ENCODE data around the gene KPNA6. TPM values are rescaled to one million over a fixed set of nuclear protein-coding genes. Genes with fewer than 3 reads are reported as not detected.

The KPNA6 gene
- total and polyA plus RNA-seq, 2 of the 13 experiments (the other 11 are each of a cell fraction or from before 2014, with no cell fraction given), result 22.0 to 47.5 TPM

- H3K79me2 ChIP-seq (ENCODE audit: insufficient read depth, low read length), result peaks cover 25% of the 10 kb centered on the region
- no peak for ATAC-seq
- no peak overlapping the region for H3K4me3 ChIP-seq (replicated peaks in 1 of 3; ENCODE audit: insufficient read depth in 1 of 3, low read depth in 2 of 3, low read length in 3 of 3)
- FAIRE-seq, result no peak
- H3K27ac ChIP-seq (ENCODE audit: extremely low read length, insufficient read depth, low read length), result no peak overlapping the region
- no peak overlapping the region for H3K9ac ChIP-seq (ENCODE audit: insufficient read depth, low read depth, low read length)
- ChIA-PET POLR2A (interaction anchor here (0.6 to 1.4 kb wide), 3 partner anchors 22 to 298 kb away, joined by 3 to 5 read pairs (median 4); no protein-coding TSS in a partner anchor), CTCF (ENCODE audit: low intra/inter-chr PET ratio, low total read pairs) (no interaction called here)
- H3K9me3 ChIP-seq (ENCODE audit: low read length), result no peaks in the 10 kb centered on the region
- H3K36me3 ChIP-seq (replicated peaks in 1 of 2; ENCODE audit: control insufficient read depth in 1 of 2, insufficient read depth in 2 of 2, low read length in 2 of 2), result peaks cover 11 to 33% of the 10 kb centered on the region in 2 experiments; a peak in 4 of 5 replicates
- no peak overlapping the region for H2AFZ ChIP-seq (ENCODE audit: low read length)
- DNase-seq (ENCODE audit: low spot score), result no peak
- H3K4me1 ChIP-seq (ENCODE audit: insufficient read depth, low read length), result peaks cover 34% of the 10 kb centered on the region
- 92% methylated on average over 7 of the region's 7 CpGs for WGBS (ENCODE audit: low lambda C conversion rate)
- in situ Hi-C loops (cut with HindIII; ENCODE audit: extremely low pct_ligation_motif_present, low pct_unique_long_range_greater_than_20kb), result loop anchor here (10.0 kb wide), 1 partner anchor 196 kb away; no protein-coding TSS in a partner anchor
- no peak overlapping the region for H3K4me2 ChIP-seq (ENCODE audit: low read depth, low read length)
- H3K27me3 ChIP-seq (ENCODE audit: control insufficient read depth in 1 of 2, insufficient read depth in 2 of 2, low read length in 2 of 2), result no peaks in the 10 kb centered on the region; a peak in 2 of 5 replicates
- no peaks in the 10 kb centered on the region; the same call in 1 of the 2 replicates for H4K20me1 ChIP-seq (ENCODE audit: insufficient read depth, low read length)
- intact Hi-C loops (cut with micrococcal nuclease; ENCODE audit: unreplicated experiment), result no loop called here
- no TSS peak for BruUV-seq (replicated peaks)
- TF ChIP-seq TBX3 (IDR thresholded peaks at IDR 0.05; ENCODE audit: borderline replicate concordance), result no peak
- no peak for TF ChIP-seq EEA1 (CRISPR knock-in tag; IDR thresholded peaks at IDR 0.05; ENCODE audit: borderline replicate concordance)
- no peak for TF ChIP-seq ZNF703 (CRISPR knock-in tag; IDR thresholded peaks at IDR 0.05; ENCODE audit: borderline replicate concordance)
- TF ChIP-seq BCL6 (CRISPR knock-in tag; IDR thresholded peaks at IDR 0.05), result no peak
- no peak for TF ChIP-seq RFXAP (CRISPR knock-in tag; IDR thresholded peaks at IDR 0.05; ENCODE audit: borderline replicate concordance)
- no peak for TF ChIP-seq CEBPZ (IDR thresholded peaks at IDR 0.05; ENCODE audit: low read length)
- TF ChIP-seq ZNF790 (CRISPR knock-in tag; IDR thresholded peaks at IDR 0.05; ENCODE audit: borderline replicate concordance), result no peak
- TF ChIP-seq E2F2 (CRISPR knock-in tag; IDR thresholded peaks at IDR 0.05; ENCODE audit: borderline replicate concordance), result no peak
- TF ChIP-seq MZF1 (CRISPR knock-in tag; IDR thresholded peaks at IDR 0.05; ENCODE audit: borderline replicate concordance), result no peak
- TF ChIP-seq ZZZ3 (CRISPR knock-in tag; IDR thresholded peaks at IDR 0.05; ENCODE audit: borderline replicate concordance), result no peak
- no peak for TF ChIP-seq ZBTB1 (CRISPR knock-in tag; IDR thresholded peaks at IDR 0.05; ENCODE audit: borderline replicate concordance)
- TF ChIP-seq NR2F1 (CRISPR knock-in tag; IDR thresholded peaks at IDR 0.05), result no peak
- TF ChIP-seq ZNF609 (CRISPR knock-in tag; IDR thresholded peaks at IDR 0.05; ENCODE audit: borderline replicate concordance), result no peak
These were observed 111.2 kb downstream of the KPNA6 start for GRCh38 chr1:32219022-32219421.
